WTC11 (cell line): ENCODE results near the gene PAOX. TPM values are rescaled to one million over a fixed set of nuclear protein-coding genes. Genes with fewer than 3 reads are reported as not detected.

ENCODE experiments used
- ATAC-seq: fragments of 200-7000 bp; cut with Tn5 transposase; 2 replicates; pipeline ENCODE4 v1.10.0; 2021; ENCODE audit warnings: mild to moderate bottlenecking, moderate library complexity
- CTCF ChIA-PET: fragments of 300-600 bp; sonication (Branson Sonifier 250); formaldehyde crosslinking; loops from one replicate; lab custom pipeline; 2021; ENCODE audit warnings: antibody characterized with exemption; lab: Charles Lee
- POLR2A ChIA-PET: fragments of 350-600 bp; sonication (Branson Sonifier 250); formaldehyde crosslinking; loops from one replicate; lab custom pipeline; 2021; ENCODE audit warnings: antibody characterized with exemption; lab: Charles Lee
- DNase-seq: peaks from one replicate; pipeline ENCODE4 v3.0.0; 2021; ENCODE audit warnings: low spot score
- H3K27ac Mint-ChIP-seq: 2 replicates; pipeline ENCODE4 v1.8.0; 2021; ENCODE audit warnings: mixed read lengths
- H3K27me3 Mint-ChIP-seq: 2 replicates; pipeline ENCODE4 v1.8.0; 2021; ENCODE audit warnings: low read depth, mild to moderate bottlenecking, moderate library complexity, mixed read lengths
- H3K36me3 Mint-ChIP-seq: 2 replicates; pipeline ENCODE4 v1.8.0; 2021; ENCODE audit warnings: mixed read lengths
- H3K4me1 Mint-ChIP-seq: 2 replicates; pipeline ENCODE4 v1.8.0; 2022; ENCODE audit warnings: mixed read lengths
- H3K4me3 Mint-ChIP-seq: 2 replicates; pipeline ENCODE4 v1.8.0; 2021; ENCODE audit warnings: mild to moderate bottlenecking, moderate library complexity, mixed read lengths
- H3K9me3 Mint-ChIP-seq: 2 replicates; pipeline ENCODE4 v1.8.0; 2021; ENCODE audit warnings: mixed read lengths
- CBFB ChIP-seq: sonication (generic); formaldehyde crosslinking; IDR thresholded peaks from 2 replicates; pipeline ENCODE4 v1.8.1; 2022; ENCODE audit warnings: mild to moderate bottlenecking, low read depth, missing genetic modification reagents
- EMX1 ChIP-seq: fragments of 250-450 bp; sonication (Bioruptor Pico); IDR thresholded peaks from 2 replicates; pipeline ENCODE4 v1.8.0; 2021; ENCODE audit warnings: mild to moderate bottlenecking
- ETV6 ChIP-seq: sonication (generic); formaldehyde crosslinking; IDR thresholded peaks from 2 replicates; pipeline ENCODE4 v1.8.1; 2022; ENCODE audit warnings: mild to moderate bottlenecking, missing genetic modification reagents
- GRHL2 ChIP-seq: fragments of 250-450 bp; sonication (Bioruptor Pico); IDR thresholded peaks from 2 replicates; pipeline ENCODE4 v1.8.0; 2022; ENCODE audit warnings: mild to moderate bottlenecking, moderate library complexity; ENCODE audit not compliant: insufficient replicate concordance, severe bottlenecking
- KAT7 ChIP-seq: sonication (generic); formaldehyde crosslinking; IDR thresholded peaks from 2 replicates; pipeline ENCODE4 v1.8.1; 2023; ENCODE audit warnings: missing genetic modification reagents, mild to moderate bottlenecking, borderline replicate concordance
- NFE2L1 ChIP-seq: sonication (generic); formaldehyde crosslinking; IDR thresholded peaks from 2 replicates; pipeline ENCODE4 v1.8.1; 2023; ENCODE audit warnings: missing genetic modification reagents
- NR3C1 ChIP-seq: sonication (generic); formaldehyde crosslinking; conservative IDR thresholded peaks from 2 replicates; pipeline ENCODE4 v1.8.1; 2023; ENCODE audit warnings: low read depth, mild to moderate bottlenecking, missing genetic modification reagents
- OVOL2 ChIP-seq: fragments of 250-450 bp; sonication (Bioruptor Pico); IDR thresholded peaks from 2 replicates; pipeline ENCODE4 v1.9.0; 2021; ENCODE audit warnings: mild to moderate bottlenecking, borderline replicate concordance
- RORB ChIP-seq: fragments of 250-450 bp; sonication (Bioruptor Pico); IDR thresholded peaks from 2 replicates; pipeline ENCODE4 v1.9.0; 2021; ENCODE audit warnings: mild to moderate bottlenecking
- TCF7 ChIP-seq: sonication (generic); formaldehyde crosslinking; IDR thresholded peaks from 2 replicates; pipeline ENCODE4 v1.8.0; 2022; ENCODE audit warnings: mild to moderate bottlenecking, low read depth, missing genetic modification reagents, moderate library complexity
- TP53 ChIP-seq: sonication (generic); formaldehyde crosslinking; IDR thresholded peaks from 2 replicates; pipeline ENCODE4 v1.8.1; 2023; ENCODE audit warnings: mild to moderate bottlenecking, missing genetic modification reagents
- ZNF138 ChIP-seq: sonication (generic); formaldehyde crosslinking; conservative IDR thresholded peaks from 2 replicates; pipeline ENCODE4 v1.8.1; 2022; ENCODE audit warnings: mild to moderate bottlenecking, moderate library complexity, missing genetic modification reagents
- ZNF317 ChIP-seq: sonication (generic); formaldehyde crosslinking; IDR thresholded peaks from 2 replicates; pipeline ENCODE4 v1.8.1; 2023; ENCODE audit warnings: low read depth, mild to moderate bottlenecking, moderate library complexity, missing genetic modification reagents, borderline replicate concordance
- ZNF416 ChIP-seq: fragments of 250-450 bp; sonication (Bioruptor Pico); IDR thresholded peaks from 2 replicates; pipeline ENCODE4 v1.9.0; 2021; ENCODE audit warnings: mild to moderate bottlenecking, inconsistent platforms
- total RNA-seq: library from RNA; stranded (reverse); gene quantifications from 3 replicates; pipeline ENCODE4 v1.2.3, GENCODE V29; 2021
- TF ChIP-seq, protein P1 (sequence below): sonication (generic); formaldehyde crosslinking; IDR thresholded peaks from 2 replicates; pipeline ENCODE4 v1.8.0; 2023; ENCODE audit warnings: missing genetic modification reagents
- TF ChIP-seq, protein P2 (sequence below): sonication (generic); formaldehyde crosslinking; IDR thresholded peaks from 2 replicates; pipeline ENCODE4 v1.8.1; 2023; ENCODE audit warnings: mild to moderate bottlenecking, missing genetic modification reagents, borderline replicate concordance
- TF ChIP-seq, protein P3 (sequence below): sonication (generic); formaldehyde crosslinking; IDR thresholded peaks from 2 replicates; pipeline ENCODE4 v1.8.0; 2022; ENCODE audit warnings: mild to moderate bottlenecking, missing genetic modification reagents
- TF ChIP-seq, protein P4 (sequence below): sonication (generic); formaldehyde crosslinking; IDR thresholded peaks from 2 replicates; pipeline ENCODE4 v1.8.1; 2022; ENCODE audit warnings: mild to moderate bottlenecking, missing genetic modification reagents, moderate library complexity, borderline replicate concordance

The PAOX gene
- total RNA-seq, 1 experiment from 2014 or later = 3.6 TPM

DNA sequence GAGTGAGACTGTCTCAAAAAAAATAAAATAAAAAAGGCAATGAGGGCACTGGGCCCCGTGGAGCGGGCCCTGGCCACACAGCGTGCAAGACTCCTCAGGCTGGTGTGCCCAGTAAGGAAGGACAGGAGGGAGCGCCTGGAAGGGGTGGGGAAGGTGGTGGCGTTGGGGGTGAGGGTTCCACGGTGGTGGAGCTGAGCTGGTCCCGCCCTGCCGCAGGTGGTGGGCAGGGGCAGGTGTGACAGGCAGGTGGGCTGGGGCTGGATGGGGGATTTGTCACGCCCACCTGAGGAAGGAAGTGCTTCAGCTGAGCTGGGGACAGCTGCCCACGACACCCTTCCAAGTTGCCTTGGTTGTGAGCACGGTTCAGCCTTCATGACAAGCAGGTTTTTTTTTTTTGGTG, 32.6 kb upstream of the PAOX start:
- no peak for TF ChIP-seq GRHL2 (CRISPR knock-in tag)
- TF ChIP-seq, protein P1, sequence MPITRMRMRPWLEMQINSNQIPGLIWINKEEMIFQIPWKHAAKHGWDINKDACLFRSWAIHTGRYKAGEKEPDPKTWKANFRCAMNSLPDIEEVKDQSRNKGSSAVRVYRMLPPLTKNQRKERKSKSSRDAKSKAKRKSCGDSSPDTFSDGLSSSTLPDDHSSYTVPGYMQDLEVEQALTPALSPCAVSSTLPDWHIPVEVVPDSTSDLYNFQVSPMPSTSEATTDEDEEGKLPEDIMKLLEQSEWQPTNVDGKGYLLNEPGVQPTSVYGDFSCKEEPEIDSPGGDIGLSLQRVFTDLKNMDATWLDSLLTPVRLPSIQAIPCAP (CRISPR knock-in tag) = no peak
- no peak for TF ChIP-seq RORB (CRISPR knock-in tag)
- TF ChIP-seq TP53 (CRISPR knock-in tag) = no peak
- no peak for TF ChIP-seq TCF7 (CRISPR knock-in tag)
- no peak for TF ChIP-seq KAT7 (CRISPR knock-in tag)
- TF ChIP-seq ETV6 (CRISPR knock-in tag) = no peak
- no peak for TF ChIP-seq CBFB (CRISPR knock-in tag)
- TF ChIP-seq, protein P2, sequence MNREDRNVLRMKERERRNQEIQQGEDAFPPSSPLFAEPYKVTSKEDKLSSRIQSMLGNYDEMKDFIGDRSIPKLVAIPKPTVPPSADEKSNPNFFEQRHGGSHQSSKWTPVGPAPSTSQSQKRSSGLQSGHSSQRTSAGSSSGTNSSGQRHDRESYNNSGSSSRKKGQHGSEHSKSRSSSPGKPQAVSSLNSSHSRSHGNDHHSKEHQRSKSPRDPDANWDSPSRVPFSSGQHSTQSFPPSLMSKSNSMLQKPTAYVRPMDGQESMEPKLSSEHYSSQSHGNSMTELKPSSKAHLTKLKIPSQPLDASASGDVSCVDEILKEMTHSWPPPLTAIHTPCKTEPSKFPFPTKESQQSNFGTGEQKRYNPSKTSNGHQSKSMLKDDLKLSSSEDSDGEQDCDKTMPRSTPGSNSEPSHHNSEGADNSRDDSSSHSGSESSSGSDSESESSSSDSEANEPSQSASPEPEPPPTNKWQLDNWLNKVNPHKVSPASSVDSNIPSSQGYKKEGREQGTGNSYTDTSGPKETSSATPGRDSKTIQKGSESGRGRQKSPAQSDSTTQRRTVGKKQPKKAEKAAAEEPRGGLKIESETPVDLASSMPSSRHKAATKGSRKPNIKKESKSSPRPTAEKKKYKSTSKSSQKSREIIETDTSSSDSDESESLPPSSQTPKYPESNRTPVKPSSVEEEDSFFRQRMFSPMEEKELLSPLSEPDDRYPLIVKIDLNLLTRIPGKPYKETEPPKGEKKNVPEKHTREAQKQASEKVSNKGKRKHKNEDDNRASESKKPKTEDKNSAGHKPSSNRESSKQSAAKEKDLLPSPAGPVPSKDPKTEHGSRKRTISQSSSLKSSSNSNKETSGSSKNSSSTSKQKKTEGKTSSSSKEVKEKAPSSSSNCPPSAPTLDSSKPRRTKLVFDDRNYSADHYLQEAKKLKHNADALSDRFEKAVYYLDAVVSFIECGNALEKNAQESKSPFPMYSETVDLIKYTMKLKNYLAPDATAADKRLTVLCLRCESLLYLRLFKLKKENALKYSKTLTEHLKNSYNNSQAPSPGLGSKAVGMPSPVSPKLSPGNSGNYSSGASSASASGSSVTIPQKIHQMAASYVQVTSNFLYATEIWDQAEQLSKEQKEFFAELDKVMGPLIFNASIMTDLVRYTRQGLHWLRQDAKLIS (CRISPR knock-in tag) = no peak
- TF ChIP-seq, protein P3, sequence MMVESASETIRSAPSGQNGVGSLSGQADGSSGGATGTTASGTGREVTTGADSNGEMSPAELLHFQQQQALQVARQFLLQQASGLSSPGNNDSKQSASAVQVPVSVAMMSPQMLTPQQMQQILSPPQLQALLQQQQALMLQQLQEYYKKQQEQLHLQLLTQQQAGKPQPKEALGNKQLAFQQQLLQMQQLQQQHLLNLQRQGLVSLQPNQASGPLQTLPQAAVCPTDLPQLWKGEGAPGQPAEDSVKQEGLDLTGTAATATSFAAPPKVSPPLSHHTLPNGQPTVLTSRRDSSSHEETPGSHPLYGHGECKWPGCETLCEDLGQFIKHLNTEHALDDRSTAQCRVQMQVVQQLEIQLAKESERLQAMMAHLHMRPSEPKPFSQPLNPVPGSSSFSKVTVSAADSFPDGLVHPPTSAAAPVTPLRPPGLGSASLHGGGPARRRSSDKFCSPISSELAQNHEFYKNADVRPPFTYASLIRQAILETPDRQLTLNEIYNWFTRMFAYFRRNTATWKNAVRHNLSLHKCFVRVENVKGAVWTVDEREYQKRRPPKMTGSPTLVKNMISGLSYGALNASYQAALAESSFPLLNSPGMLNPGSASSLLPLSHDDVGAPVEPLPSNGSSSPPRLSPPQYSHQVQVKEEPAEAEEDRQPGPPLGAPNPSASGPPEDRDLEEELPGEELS (CRISPR knock-in tag) = no peak
- TF ChIP-seq, protein P4, sequence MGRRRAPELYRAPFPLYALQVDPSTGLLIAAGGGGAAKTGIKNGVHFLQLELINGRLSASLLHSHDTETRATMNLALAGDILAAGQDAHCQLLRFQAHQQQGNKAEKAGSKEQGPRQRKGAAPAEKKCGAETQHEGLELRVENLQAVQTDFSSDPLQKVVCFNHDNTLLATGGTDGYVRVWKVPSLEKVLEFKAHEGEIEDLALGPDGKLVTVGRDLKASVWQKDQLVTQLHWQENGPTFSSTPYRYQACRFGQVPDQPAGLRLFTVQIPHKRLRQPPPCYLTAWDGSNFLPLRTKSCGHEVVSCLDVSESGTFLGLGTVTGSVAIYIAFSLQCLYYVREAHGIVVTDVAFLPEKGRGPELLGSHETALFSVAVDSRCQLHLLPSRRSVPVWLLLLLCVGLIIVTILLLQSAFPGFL = no peak
- TF ChIP-seq ZNF317 (CRISPR knock-in tag) = no peak
- TF ChIP-seq EMX1 = no peak
- TF ChIP-seq NFE2L1 (CRISPR knock-in tag) = no peak
- TF ChIP-seq OVOL2 (CRISPR knock-in tag) = no peak
- no peak for TF ChIP-seq NR3C1
- no peak for TF ChIP-seq ZNF138 (CRISPR knock-in tag)
- TF ChIP-seq ZNF416 = no peak
- no peak overlapping the region for H3K27ac Mint-ChIP-seq
- POLR2A ChIA-PET = interaction anchor here (0.7 kb wide), 1 partner anchor 419 kb away, joined by 3 read pairs; no protein-coding TSS in a partner anchor
- no peak for DNase-seq
- peaks cover 23% of the 10 kb centered on the region for H3K27me3 Mint-ChIP-seq
- H3K4me3 Mint-ChIP-seq = no peak overlapping the region
- no peaks in the 10 kb centered on the region for H3K36me3 Mint-ChIP-seq
- peak; percentile 9; the same call in 1 of the 2 replicates for ATAC-seq
- H3K9me3 Mint-ChIP-seq = peaks cover 6% of the 10 kb centered on the region
- H3K4me1 Mint-ChIP-seq = peaks cover 15% of the 10 kb centered on the region
- CTCF ChIA-PET = interaction anchor here (1.2 to 2.0 kb wide), 3 partner anchors 11 to 22 kb away, joined by 4 to 7 read pairs (median 7); partner anchors contain the start of gene FUOM
